GM12878 (cell line): Measurements from ENCODE around the gene SRXN1. TPM values are rescaled to one million over a fixed set of nuclear protein-coding genes. Genes with fewer than 3 reads are reported as not detected.

Experiments used
- ATAC-seq: fragments of 200-7000 bp; cut with Tn5 transposase; 3 replicates; pipeline ENCODE4 v1.9.1; 2020; ENCODE audit warnings: mild to moderate bottlenecking, moderate library complexity
- BruUV-seq: library from RNA; stranded (reverse); fragments of 400-500 nt; replicated peaks from 2 replicates; lab custom pipeline; 2021; lab: Mats Ljungman, UMichigan
- CTCF ChIA-PET: fragments of 300-600 bp; sonication (Branson Sonifier 250); formaldehyde crosslinking; extraction: SDS; loops from one replicate; lab custom pipeline; 2021; ENCODE audit warnings: inconsistent platforms; lab: Yijun Ruan, JAX
- POLR2A ChIA-PET: fragments of 350-600 bp; formaldehyde crosslinking; extraction: SDS; loops from one replicate; lab custom pipeline; 2021; ENCODE audit warnings: inconsistent platforms; lab: Charles Lee
- RAD21 ChIA-PET: fragments of 300-600 bp; sonication (Branson Sonifier 250); formaldehyde crosslinking; loops from one replicate; lab custom pipeline; 2023; ENCODE audit warnings: antibody characterized with exemption; ENCODE audit not compliant: unreplicated experiment; lab: Charles Lee
- SMC1A ChIA-PET: fragments of 300-600 bp; sonication (Branson Sonifier 250); formaldehyde crosslinking; loops from one replicate; lab custom pipeline; 2023; ENCODE audit not compliant: unreplicated experiment, uncharacterized antibody; lab: Charles Lee
- DNase-seq: peaks from one replicate; pipeline ENCODE4 v3.0.0-alpha.2; 2011; ENCODE audit warnings: low read depth, low spot score
- FAIRE-seq: peaks from 3 replicates; lab custom pipeline; 2011; peaks lifted over from hg19 to GRCh38; lab: Jason Lieb, UNC
- H2AFZ ChIP-seq: 2 replicates; pipeline ENCODE4 v1.6.0; 2011; ENCODE audit warnings: low read depth, low read length, control low read depth; ENCODE audit not compliant: control insufficient read depth
- H3K27ac ChIP-seq: 2 replicates; pipeline ENCODE4 v1.5.1; 2011; ENCODE audit warnings: control low read depth; ENCODE audit not compliant: control insufficient read depth, insufficient read depth
- H3K27me3 ChIP-seq, 2 experiments: replicated peaks in 1 of 2; 2 replicates each; pipeline versions ENCODE4 v1.6.0 to v1.6.1; 2011; ENCODE audit warnings: low read length in 1 of 2; ENCODE audit not compliant: control insufficient read depth in 2 of 2, insufficient read depth in 2 of 2
- H3K36me3 ChIP-seq, 2 experiments: 2 replicates each; pipeline ENCODE4 v1.5.1; 2011; ENCODE audit warnings: low read length in 1 of 2; ENCODE audit not compliant: control insufficient read depth in 2 of 2, insufficient read depth in 2 of 2
- H3K4me1 ChIP-seq: 2 replicates; pipeline ENCODE4 v1.6.1; 2011; ENCODE audit warnings: mild to moderate bottlenecking, low read length, moderate library complexity, mixed read lengths; ENCODE audit not compliant: control insufficient read depth, insufficient read depth
- H3K4me2 ChIP-seq: 2 replicates; pipeline ENCODE4 v1.6.0; 2011; ENCODE audit warnings: control low read depth; ENCODE audit not compliant: control insufficient read depth, insufficient read depth
- H3K4me3 ChIP-seq: fragments of 200-600 bp; sonication (generic); 2 replicates; pipeline ENCODE4 v1.5.1; 2016
- H3K79me2 ChIP-seq: 2 replicates; pipeline ENCODE4 v1.6.0; 2011; ENCODE audit warnings: low read length; ENCODE audit not compliant: control insufficient read depth, insufficient read depth
- H3K9ac ChIP-seq: 2 replicates; pipeline ENCODE4 v1.8.0; 2011; ENCODE audit warnings: low read length, control low read depth, mixed read lengths; ENCODE audit not compliant: control insufficient read depth, insufficient read depth
- H3K9me3 ChIP-seq: replicated peaks from 3 replicates; pipeline ENCODE4 v1.5.1; 2011; ENCODE audit warnings: mild to moderate bottlenecking, low read length; ENCODE audit not compliant: control insufficient read depth, insufficient read depth
- H4K20me1 ChIP-seq: 2 replicates; pipeline ENCODE4 v1.6.0; 2011; ENCODE audit not compliant: control insufficient read depth, insufficient read depth
- HDAC2 ChIP-seq: fragments of 200-600 bp; sonication (generic); IDR thresholded peaks from 2 replicates; pipeline ENCODE4 v1.6.1; 2017
- NFYB ChIP-seq: IDR thresholded peaks from 2 replicates; pipeline ENCODE4 v1.6.1; 2011; ENCODE audit warnings: low read depth, mild to moderate bottlenecking, low read length, improper control_type of control experiment, moderate library complexity; ENCODE audit not compliant: insufficient read depth
- TBL1XR1 ChIP-seq: IDR thresholded peaks from 2 replicates; pipeline ENCODE4 v1.6.1; 2012; ENCODE audit warnings: low read depth, low read length, improper control_type of control experiment
- WGBS: methylation state at CpG from one replicate; pipeline ENCODE4 v1.1.6; 2016; ENCODE audit warnings: low lambda C conversion rate; ENCODE audit not compliant: insufficient replicate concordance, insufficient coverage; ENCODE audit errors: missing lambda C conversion rate; 5-methylcytosine and 5-hydroxymethylcytosine counted together
- in situ Hi-C: fragments of 300-500 bp; cut with MboI; formaldehyde crosslinking; loops from 9 replicates; pipeline ENCODE4 v1.14.3; 2018; ENCODE audit warnings: mixed read lengths
- intact Hi-C: fragments of 100-400 bp; cut with micrococcal nuclease; formaldehyde crosslinking; loops from one replicate; pipeline ENCODE4 v1.14.2; 2022; ENCODE audit not compliant: unreplicated experiment
- polyA plus RNA-seq, 11 experiments: library from polyadenylated mRNA; depleted of rRNA in 4 of 11; unstranded in 6 of 11; stranded (reverse) in 5 of 11; fragments of >200 nt; fragmentation: Nextera tagmentation in 4 of 11; fragmentation: Illumina TruSeq in 1 of 11; extraction: Ambion mirVana in 4 of 11; extraction: Trizol in 1 of 11; gene quantifications; 1 replicate in 1 of 11; 2 replicates in 10 of 11; pipeline versions ENCODE4 v1.2.1 to v1.2.3, GENCODE V29; 2011 to 2016; ENCODE audit warnings: inconsistent platforms in 2 of 11, missing spikeins in 2 of 11, low read depth in 1 of 11
- total RNA-seq, 4 experiments: library from RNA; depleted of rRNA in 3 of 4; stranded (reverse); fragments of >200 nt in 3 of 4; fragmentation: Illumina TruSeq in 1 of 4; extraction: Trizol in 1 of 4; gene quantifications; 2 replicates each; pipeline versions ENCODE4 v1.2.1 to v1.2.3, GENCODE V29; 2013 to 2021

The SRXN1 gene
- total and polyA plus RNA-seq, 10 of the 15 experiments (the other 5 are each of a cell fraction or from before 2014, with no cell fraction given), result 4.1 to 20.5 (median 15.6) TPM

DNA sequence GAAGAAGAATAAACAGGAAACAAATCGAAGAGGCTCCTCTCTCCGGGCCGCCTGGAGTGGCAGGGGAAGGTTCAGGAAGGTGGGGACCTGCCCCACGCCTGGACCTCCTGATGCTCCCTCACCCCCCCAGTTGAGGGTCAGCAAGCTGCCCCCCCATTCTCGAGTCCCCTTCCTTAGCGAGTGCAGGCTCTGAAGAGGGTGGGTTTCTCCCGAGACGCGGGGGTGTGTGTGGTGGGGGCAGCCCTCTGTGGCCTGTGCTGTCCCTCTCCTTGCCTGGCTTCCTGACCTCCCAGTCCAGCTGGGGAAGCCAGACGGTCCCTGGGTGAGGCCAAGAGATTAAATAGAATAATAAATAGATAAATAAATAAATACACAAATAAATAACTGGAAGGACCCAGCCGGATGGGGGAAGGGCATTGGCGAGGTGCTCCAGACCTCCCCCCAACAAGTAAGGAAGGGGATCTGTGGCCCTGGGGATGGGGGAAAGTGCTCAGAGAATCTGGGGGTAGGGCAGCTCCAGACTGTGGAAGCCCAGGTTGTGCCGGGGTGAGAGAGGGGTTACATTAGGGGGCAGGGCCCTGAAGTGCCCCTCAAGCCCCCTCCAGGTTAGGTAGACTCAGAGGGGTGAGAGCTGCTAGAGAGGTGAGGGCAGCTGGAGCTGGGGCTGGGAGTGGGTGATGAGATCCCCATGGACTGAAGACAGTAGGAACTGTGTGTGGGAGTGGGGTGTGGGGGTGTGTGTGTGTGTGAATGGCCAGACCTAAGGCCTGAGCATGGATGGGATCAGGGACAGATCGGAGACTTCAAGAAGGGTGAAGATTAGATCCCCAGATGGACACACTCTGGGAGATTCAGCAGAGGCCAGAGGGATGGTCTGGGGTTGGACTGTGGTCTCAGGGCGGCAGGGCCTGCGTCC is 9.5 kb upstream of the SRXN1 start:
- RAD21 ChIA-PET, result no interaction called here
- H3K4me2 ChIP-seq, result no peak overlapping the region
- POLR2A ChIA-PET, result no interaction called here
- FAIRE-seq, result no peak
- peaks cover 3 to 7% of the 10 kb centered on the region in 2 experiments; a peak in 3 of 4 replicates for H3K27me3 ChIP-seq
- BruUV-seq, result no TSS peak
- no peaks in the 10 kb centered on the region for H4K20me1 ChIP-seq
- no peaks in the 10 kb centered on the region for H3K79me2 ChIP-seq
- in situ Hi-C loops (no loop called here), intact Hi-C loops (no loop called here)
- whole genome bisulfite sequencing, result 32% methylated on average over 16 of the region's 16 CpGs
- no peak overlapping the region for H2AFZ ChIP-seq
- H3K9me3 ChIP-seq, result no peaks in the 10 kb centered on the region
- no peak overlapping the region for H3K4me3 ChIP-seq
- no peak overlapping the region for H3K9ac ChIP-seq
- H3K4me1 ChIP-seq, result no peaks in the 10 kb centered on the region
- H3K27ac ChIP-seq, result no peak overlapping the region
- CTCF ChIA-PET, result no interaction called here
- no peak for DNase-seq
- TF ChIP-seq HDAC2 (no peak), NFYB (no peak)
- no peak for ATAC-seq
- SMC1A ChIA-PET, result no interaction called here
- no peaks in the 10 kb centered on the region for H3K36me3 ChIP-seq

DNA sequence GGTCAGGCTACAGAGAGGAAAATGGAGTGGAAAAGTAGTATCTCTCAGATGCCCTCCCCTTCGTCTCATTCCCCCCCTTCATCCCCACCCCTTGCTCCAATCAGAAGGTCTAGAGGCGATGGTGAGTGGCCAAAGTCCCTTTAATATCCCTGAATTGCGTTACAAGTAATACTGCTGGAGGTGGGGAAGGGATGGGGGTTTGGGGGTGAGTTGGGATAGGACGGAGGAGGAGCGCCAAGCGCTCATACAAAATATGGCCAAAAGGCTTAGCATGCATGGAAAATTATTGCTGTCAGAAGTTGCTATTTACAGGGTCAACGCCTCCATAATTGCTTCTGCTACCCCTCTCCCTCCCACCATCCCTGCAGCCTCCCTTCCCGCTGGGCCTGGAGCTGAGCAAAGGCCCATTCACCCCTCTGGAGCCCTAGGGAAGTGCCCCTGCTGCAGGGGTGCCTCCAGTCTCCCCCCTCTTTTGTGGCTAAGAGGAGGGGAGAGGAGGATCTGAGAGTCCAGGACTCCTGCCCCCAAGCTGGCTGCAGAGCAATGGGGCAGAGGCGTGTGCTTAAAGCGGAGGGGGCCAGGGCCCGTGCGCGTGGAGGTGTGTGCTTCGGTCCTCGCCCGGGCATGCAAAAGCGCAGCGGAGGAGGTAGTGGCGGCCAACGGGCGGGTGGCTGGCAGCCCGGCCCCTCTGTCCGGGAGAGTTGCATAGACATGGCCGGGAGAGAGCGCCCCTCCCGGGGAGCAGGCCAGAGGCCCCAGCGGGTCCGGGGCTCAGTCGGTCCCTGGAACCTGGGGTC is 8.7 kb upstream of the SRXN1 start:
- Histone ChIP-seq H3K4me1 (no peaks in the 10 kb centered on the region), H3K4me3 (no peak overlapping the region), H2AFZ (no peak overlapping the region), H3K36me3 (no peaks in the 10 kb centered on the region), H3K9ac (no peak overlapping the region), H3K79me2 (no peaks in the 10 kb centered on the region), H4K20me1 (no peaks in the 10 kb centered on the region), H3K9me3 (no peaks in the 10 kb centered on the region), H3K4me2 (no peak overlapping the region), H3K27ac (no peak overlapping the region), H3K27me3 (peaks cover 3 to 7% of the 10 kb centered on the region in 2 experiments; a peak in 3 of 4 replicates)
- POLR2A ChIA-PET, result no interaction called here
- BruUV-seq, result no TSS peak
- WGBS, result 43% methylated on average over 25 of the region's 29 CpGs
- RAD21 ChIA-PET, result no interaction called here
- ATAC-seq (no peak), DNase-seq (no peak), FAIRE-seq (no peak)
- intact Hi-C loops (no loop called here), in situ Hi-C loops (no loop called here)
- SMC1A ChIA-PET, result no interaction called here
- CTCF ChIA-PET, result interaction anchor here (1.2 to 1.8 kb wide), 2 partner anchors 8 to 77 kb away, joined by 3 to 4 read pairs; no protein-coding TSS in a partner anchor
- no peak for TF ChIP-seq TBL1XR1
